Osteoblast (primary cell): ENCODE measurements around the gene NENF. TPM values are rescaled to one million over a fixed set of nuclear protein-coding genes. Genes with fewer than 3 reads are reported as not detected.

Experiments
- DNase-seq: peaks from one replicate; pipeline ENCODE4 v3.0.0; 2011; ENCODE audit warnings: low spot score, mixed read lengths; ENCODE audit not compliant: insufficient read length; ENCODE audit errors: missing footprints
- H2AFZ ChIP-seq: 2 replicates; pipeline ENCODE4 v1.6.0; 2011; ENCODE audit warnings: mild to moderate bottlenecking, low read length
- H3K27ac ChIP-seq: 2 replicates; pipeline ENCODE4 v1.5.1; 2011; ENCODE audit warnings: mild to moderate bottlenecking, low read depth, low read length, moderate library complexity
- H3K27me3 ChIP-seq: 2 replicates; pipeline ENCODE4 v1.6.0; 2012; ENCODE audit warnings: mild to moderate bottlenecking, control low read depth, inconsistent platforms, low read length, moderate library complexity; ENCODE audit not compliant: insufficient read depth
- H3K36me3 ChIP-seq: 2 replicates; pipeline ENCODE4 v1.5.1; 2011; ENCODE audit warnings: mild to moderate bottlenecking, low read length, control low read depth, moderate library complexity; ENCODE audit not compliant: insufficient read depth
- H3K4me1 ChIP-seq: 2 replicates; pipeline ENCODE4 v1.5.1; 2011; ENCODE audit warnings: mild to moderate bottlenecking, low read length, control low read depth, moderate library complexity; ENCODE audit not compliant: insufficient read depth
- H3K4me2 ChIP-seq: 2 replicates; pipeline ENCODE4 v1.6.0; 2011; ENCODE audit warnings: mild to moderate bottlenecking, low read length; ENCODE audit not compliant: insufficient read depth
- H3K4me3 ChIP-seq: fragments of 200-600 bp; sonication (generic); 3 replicates; pipeline ENCODE4 v1.5.1; 2012; ENCODE audit warnings: mild to moderate bottlenecking, low read length, inconsistent platforms; ENCODE audit not compliant: insufficient read depth
- H3K79me2 ChIP-seq: 2 replicates; pipeline ENCODE4 v1.6.0; 2012; ENCODE audit warnings: mild to moderate bottlenecking, low read length, control low read depth, inconsistent platforms; ENCODE audit not compliant: insufficient read depth
- H3K9me3 ChIP-seq: 2 replicates; pipeline ENCODE4 v1.5.1; 2011; ENCODE audit warnings: low read depth, low read length, control low read depth
- H4K20me1 ChIP-seq: 2 replicates; pipeline ENCODE4 v1.6.0; 2012; ENCODE audit warnings: mild to moderate bottlenecking, low read length, control low read depth; ENCODE audit not compliant: insufficient read depth
- CTCF ChIP-seq: IDR thresholded peaks from 2 replicates; pipeline ENCODE4 v1.5.1; 2011; ENCODE audit warnings: mild to moderate bottlenecking, low read depth, low read length, moderate library complexity; ENCODE audit errors: extremely low read depth
- total RNA-seq: library from RNA; depleted of rRNA; stranded (reverse); fragments of >200 nt; gene quantifications from 2 replicates; pipeline ENCODE4 v1.2.3, GENCODE V29; 2012

The NENF gene
- total RNA-seq, 1 donor: 33.7 TPM

GRCh38 chr1:212447478-212447877 is 14.8 kb downstream of the NENF start:
- no peaks in the 10 kb centered on the region for H3K27me3 ChIP-seq
- DNase-seq: no peak
- no peaks in the 10 kb centered on the region for H3K79me2 ChIP-seq
- H3K9me3 ChIP-seq: no peaks in the 10 kb centered on the region
- no peak overlapping the region for H3K4me2 ChIP-seq
- no peak overlapping the region for H3K27ac ChIP-seq
- no peak overlapping the region for H2AFZ ChIP-seq
- H3K36me3 ChIP-seq: no peaks in the 10 kb centered on the region
- peaks cover under 1% of the 10 kb centered on the region for H4K20me1 ChIP-seq
- no peak overlapping the region for H3K4me3 ChIP-seq
- TF ChIP-seq CTCF: no peak
- H3K4me1 ChIP-seq: peaks cover 3% of the 10 kb centered on the region

GRCh38 chr1:212450331-212450881 is 17.7 kb downstream of the NENF start:
- H3K4me1 ChIP-seq: peaks cover 10% of the 10 kb centered on the region
- no peak overlapping the region for H3K4me2 ChIP-seq
- no peaks in the 10 kb centered on the region for H3K27me3 ChIP-seq
- no peak for TF ChIP-seq CTCF
- no peaks in the 10 kb centered on the region for H3K36me3 ChIP-seq
- H3K4me3 ChIP-seq: no peak overlapping the region
- H4K20me1 ChIP-seq: no peaks in the 10 kb centered on the region
- DNase-seq: no peak
- H2AFZ ChIP-seq: no peak overlapping the region
- H3K9me3 ChIP-seq: no peaks in the 10 kb centered on the region
- no peaks in the 10 kb centered on the region for H3K79me2 ChIP-seq
- no peak overlapping the region for H3K27ac ChIP-seq

- H4K20me1 ChIP-seq: no peaks in the 10 kb centered on the region
- no peaks in the 10 kb centered on the region for H3K79me2 ChIP-seq
- TF ChIP-seq CTCF: no peak
- no peaks in the 10 kb centered on the region for H3K9me3 ChIP-seq
- peaks cover 15% of the 10 kb centered on the region for H3K4me1 ChIP-seq
- no peaks in the 10 kb centered on the region for H3K36me3 ChIP-seq
- DNase-seq: no peak
- no peak overlapping the region for H2AFZ ChIP-seq
- H3K4me2 ChIP-seq: no peak overlapping the region
- H3K27ac ChIP-seq: no peak overlapping the region
- no peaks in the 10 kb centered on the region for H3K27me3 ChIP-seq
- H3K4me3 ChIP-seq: no peak overlapping the region
Measured at GRCh38 chr1:212451416-212452322, 18.9 kb downstream of the NENF start.
